ENCODE measurements around the gene MRPL53. TPM values are rescaled to one million over a fixed set of nuclear protein-coding genes. Genes with fewer than 3 reads are reported as not detected.
A peak's percentile ranks its signal among the peaks of the same experiment; 100 is the strongest.

Gene MRPL53
- total and polyA plus RNA-seq, 2 of the 13 experiments (the other 11 are each of a cell fraction or from before 2014, with no cell fraction given) = 34.3 to 51.9 TPM

DNA sequence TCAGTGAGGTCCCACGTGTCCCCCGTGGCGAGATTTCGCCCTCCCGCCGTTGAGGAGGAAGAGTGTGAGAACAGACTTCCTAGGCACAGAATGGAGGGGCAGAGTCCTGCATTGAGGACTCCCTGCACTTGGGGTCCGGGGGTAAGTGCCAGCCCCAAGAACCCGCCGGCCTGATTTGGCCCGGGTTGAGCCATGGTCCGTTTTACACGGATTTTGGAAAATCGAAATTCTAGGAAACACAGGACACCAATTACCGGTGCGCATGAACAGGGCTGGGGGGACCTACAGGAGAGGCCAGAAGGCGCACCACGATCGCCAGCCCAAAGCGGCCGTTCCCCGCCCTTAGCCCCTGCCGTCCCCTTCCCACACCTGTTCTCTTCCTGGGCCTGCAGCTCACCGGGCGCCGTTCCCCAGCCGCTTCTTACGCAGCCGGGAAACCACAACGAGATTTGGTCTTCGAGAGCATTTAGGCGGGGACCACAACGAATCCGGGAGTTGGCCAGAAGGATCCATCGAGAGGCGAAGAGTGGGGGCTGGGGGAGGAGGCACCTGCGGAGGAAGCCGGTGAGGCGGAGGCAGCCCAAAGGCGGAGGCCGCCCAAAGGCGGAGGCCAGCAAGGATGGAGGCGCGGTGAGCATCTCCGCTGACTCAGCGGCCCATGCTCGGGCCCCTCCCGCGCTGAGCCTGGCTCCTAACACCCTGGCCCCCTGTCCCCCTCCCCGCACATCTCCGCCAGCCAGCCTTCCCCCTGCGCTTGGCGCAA is 41.3 kb upstream of the MRPL53 start (continued):
- TF ChIP-seq, protein P1, sequence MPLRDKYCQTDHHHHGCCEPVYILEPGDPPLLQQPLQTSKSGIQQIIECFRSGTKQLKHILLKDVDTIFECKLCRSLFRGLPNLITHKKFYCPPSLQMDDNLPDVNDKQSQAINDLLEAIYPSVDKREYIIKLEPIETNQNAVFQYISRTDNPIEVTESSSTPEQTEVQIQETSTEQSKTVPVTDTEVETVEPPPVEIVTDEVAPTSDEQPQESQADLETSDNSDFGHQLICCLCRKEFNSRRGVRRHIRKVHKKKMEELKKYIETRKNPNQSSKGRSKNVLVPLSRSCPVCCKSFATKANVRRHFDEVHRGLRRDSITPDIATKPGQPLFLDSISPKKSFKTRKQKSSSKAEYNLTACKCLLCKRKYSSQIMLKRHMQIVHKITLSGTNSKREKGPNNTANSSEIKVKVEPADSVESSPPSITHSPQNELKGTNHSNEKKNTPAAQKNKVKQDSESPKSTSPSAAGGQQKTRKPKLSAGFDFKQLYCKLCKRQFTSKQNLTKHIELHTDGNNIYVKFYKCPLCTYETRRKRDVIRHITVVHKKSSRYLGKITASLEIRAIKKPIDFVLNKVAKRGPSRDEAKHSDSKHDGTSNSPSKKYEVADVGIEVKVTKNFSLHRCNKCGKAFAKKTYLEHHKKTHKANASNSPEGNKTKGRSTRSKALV (CRISPR knock-in tag; IDR thresholded peaks at IDR 0.05) = no peak
- no peak for TF ChIP-seq SMARCC2 (IDR thresholded peaks at IDR 0.05)
- 0 out of 2 replicates have a peak, but pooled peaks have one; percentile 2 for TF ChIP-seq NCOA2 (CRISPR knock-in tag; IDR thresholded peaks at IDR 0.05)
- TF ChIP-seq CCDC6 (CRISPR knock-in tag; IDR thresholded peaks at IDR 0.05) = peak; percentile 48; the same call in 1 of the 2 replicates
- peak; percentile 53; the same call in 1 of the 2 replicates for TF ChIP-seq TARDBP (CRISPR knock-in tag; IDR thresholded peaks at IDR 0.05)
- TF ChIP-seq AGO1 (IDR thresholded peaks at IDR 0.05; ENCODE audit: low read depth, low read length, poor library complexity, severe bottlenecking) = peak; percentile 6
- TF ChIP-seq ZSCAN25 (CRISPR knock-in tag; IDR thresholded peaks at IDR 0.05) = no peak
- no peak for TF ChIP-seq GTF2F1 (IDR thresholded peaks at IDR 0.05; ENCODE audit: low read length)
- TF ChIP-seq HDAC2 (CRISPR knock-in tag; IDR thresholded peaks at IDR 0.05) = no peak; the same call in 1 of the 2 replicates
- TF ChIP-seq ZNF550 (CRISPR knock-in tag; IDR thresholded peaks at IDR 0.05; ENCODE audit: borderline replicate concordance) = no peak
- no peak for TF ChIP-seq THYN1 (CRISPR knock-in tag; IDR thresholded peaks at IDR 0.05; ENCODE audit: borderline replicate concordance, low read depth)
- no peak for TF ChIP-seq ZSCAN29 (CRISPR knock-in tag; conservative IDR thresholded peaks at IDR 0.05)
- TF ChIP-seq ZNF329 (CRISPR knock-in tag; IDR thresholded peaks at IDR 0.05; ENCODE audit: low read depth) = no peak
- TF ChIP-seq AKAP8 (CRISPR knock-in tag; IDR thresholded peaks at IDR 0.05) = no peak; the same call in none of the 2 replicates
- TF ChIP-seq ZNF816 (CRISPR knock-in tag; IDR thresholded peaks at IDR 0.05; ENCODE audit: borderline replicate concordance) = no peak
- TF ChIP-seq ZFP36L2 (CRISPR knock-in tag; IDR thresholded peaks at IDR 0.05) = no peak
- no peak for TF ChIP-seq PRMT3 (CRISPR knock-in tag; IDR thresholded peaks at IDR 0.05; ENCODE audit: borderline replicate concordance, low read depth)
- peak; percentile 25; the same call in 1 of the 2 replicates for TF ChIP-seq RXRA (CRISPR knock-in tag; IDR thresholded peaks at IDR 0.05)
- TF ChIP-seq SRSF4 (IDR thresholded peaks at IDR 0.05; ENCODE audit: low read depth, low read length, poor library complexity, severe bottlenecking) = no peak
- TF ChIP-seq PHB2 (IDR thresholded peaks at IDR 0.05; ENCODE audit: partially characterized antibody) = no peak
- TF ChIP-seq, protein P2, sequence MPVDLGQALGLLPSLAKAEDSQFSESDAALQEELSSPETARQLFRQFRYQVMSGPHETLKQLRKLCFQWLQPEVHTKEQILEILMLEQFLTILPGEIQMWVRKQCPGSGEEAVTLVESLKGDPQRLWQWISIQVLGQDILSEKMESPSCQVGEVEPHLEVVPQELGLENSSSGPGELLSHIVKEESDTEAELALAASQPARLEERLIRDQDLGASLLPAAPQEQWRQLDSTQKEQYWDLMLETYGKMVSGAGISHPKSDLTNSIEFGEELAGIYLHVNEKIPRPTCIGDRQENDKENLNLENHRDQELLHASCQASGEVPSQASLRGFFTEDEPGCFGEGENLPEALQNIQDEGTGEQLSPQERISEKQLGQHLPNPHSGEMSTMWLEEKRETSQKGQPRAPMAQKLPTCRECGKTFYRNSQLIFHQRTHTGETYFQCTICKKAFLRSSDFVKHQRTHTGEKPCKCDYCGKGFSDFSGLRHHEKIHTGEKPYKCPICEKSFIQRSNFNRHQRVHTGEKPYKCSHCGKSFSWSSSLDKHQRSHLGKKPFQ (CRISPR knock-in tag; IDR thresholded peaks at IDR 0.05; ENCODE audit: insufficient replicate concordance) = no peak
- no peak for TF ChIP-seq GTF3A (CRISPR knock-in tag; conservative IDR thresholded peaks at IDR 0.05)
- TF ChIP-seq HOXD1 (CRISPR knock-in tag; IDR thresholded peaks at IDR 0.05) = no peak
- no peak for TF ChIP-seq KMT2A (CRISPR knock-in tag; IDR thresholded peaks at IDR 0.05)
- TF ChIP-seq, protein P3, sequence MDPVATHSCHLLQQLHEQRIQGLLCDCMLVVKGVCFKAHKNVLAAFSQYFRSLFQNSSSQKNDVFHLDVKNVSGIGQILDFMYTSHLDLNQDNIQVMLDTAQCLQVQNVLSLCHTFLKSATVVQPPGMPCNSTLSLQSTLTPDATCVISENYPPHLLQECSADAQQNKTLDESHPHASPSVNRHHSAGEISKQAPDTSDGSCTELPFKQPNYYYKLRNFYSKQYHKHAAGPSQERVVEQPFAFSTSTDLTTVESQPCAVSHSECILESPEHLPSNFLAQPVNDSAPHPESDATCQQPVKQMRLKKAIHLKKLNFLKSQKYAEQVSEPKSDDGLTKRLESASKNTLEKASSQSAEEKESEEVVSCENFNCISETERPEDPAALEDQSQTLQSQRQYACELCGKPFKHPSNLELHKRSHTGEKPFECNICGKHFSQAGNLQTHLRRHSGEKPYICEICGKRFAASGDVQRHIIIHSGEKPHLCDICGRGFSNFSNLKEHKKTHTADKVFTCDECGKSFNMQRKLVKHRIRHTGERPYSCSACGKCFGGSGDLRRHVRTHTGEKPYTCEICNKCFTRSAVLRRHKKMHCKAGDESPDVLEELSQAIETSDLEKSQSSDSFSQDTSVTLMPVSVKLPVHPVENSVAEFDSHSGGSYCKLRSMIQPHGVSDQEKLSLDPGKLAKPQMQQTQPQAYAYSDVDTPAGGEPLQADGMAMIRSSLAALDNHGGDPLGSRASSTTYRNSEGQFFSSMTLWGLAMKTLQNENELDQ (CRISPR knock-in tag; IDR thresholded peaks at IDR 0.05; ENCODE audit: borderline replicate concordance) = peak; percentile 56; the same call in 1 of the 2 replicates

All from HepG2 (cell line).